Mucosa of stomach (tissue), 1 donor: ENCODE results near the gene BICDL1.

ENCODE experiments used
- H3K27me3 ChIP-seq: one replicate; pipeline ENCODE4 v1.7.0; 2013; ENCODE audit warnings: mild to moderate bottlenecking, low read length; ENCODE audit not compliant: control insufficient read depth, insufficient read depth
- H3K36me3 ChIP-seq: one replicate; pipeline ENCODE4 v1.7.0; 2013; ENCODE audit warnings: low read length; ENCODE audit not compliant: control insufficient read depth, insufficient read depth
- H3K4me1 ChIP-seq: one replicate; pipeline ENCODE4 v1.7.0; 2013; ENCODE audit warnings: mild to moderate bottlenecking, low read length; ENCODE audit not compliant: control insufficient read depth, insufficient read depth
- H3K4me3 ChIP-seq: one replicate; pipeline ENCODE4 v1.7.0; 2013; ENCODE audit warnings: low read length
- H3K9ac ChIP-seq: one replicate; pipeline ENCODE4 v1.7.0; 2013; ENCODE audit warnings: mild to moderate bottlenecking, low read length, moderate library complexity
- H3K9me3 ChIP-seq: one replicate; pipeline ENCODE4 v1.7.0; 2013; ENCODE audit warnings: mild to moderate bottlenecking, low read length, moderate library complexity; ENCODE audit not compliant: control insufficient read depth
- donor health status: Pancreatic carcinoma.

Gene BICDL1

DNA sequence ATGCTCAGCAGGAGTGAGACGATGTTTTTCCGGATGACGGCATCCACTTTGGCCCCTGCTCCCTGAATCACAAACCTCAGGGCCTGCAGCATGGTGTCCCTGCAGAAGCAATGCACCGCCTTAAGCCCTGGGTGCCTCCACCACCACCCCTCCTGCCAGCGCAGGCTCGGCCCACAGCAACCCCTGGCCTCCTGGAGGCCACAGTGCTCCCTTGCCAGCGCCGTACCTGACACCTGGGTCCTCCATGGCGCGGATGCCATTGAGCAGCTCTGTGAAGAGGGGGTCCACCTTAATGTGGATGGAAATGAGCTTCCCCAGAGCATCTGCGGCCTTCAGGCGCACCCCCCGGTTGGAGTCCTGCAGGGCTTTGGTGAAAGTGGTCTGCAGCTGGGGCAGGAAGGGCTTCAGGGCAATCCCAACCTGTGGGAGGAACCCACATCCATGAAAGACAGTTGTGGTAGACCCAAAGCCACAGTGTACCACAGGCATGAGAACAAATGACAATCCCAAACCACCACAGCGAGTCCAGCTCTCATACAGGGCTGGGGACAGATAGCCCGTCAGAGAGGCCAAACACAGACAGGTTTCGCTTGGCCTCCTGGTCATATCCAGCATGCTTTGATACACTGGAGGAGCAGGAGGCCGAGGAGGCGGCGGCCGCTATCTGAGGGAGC lies 145.4 kb downstream of the BICDL1 start:
- no peak overlapping the region for H3K9ac ChIP-seq
- no peak overlapping the region for H3K4me3 ChIP-seq
- no peaks in the 10 kb centered on the region for H3K27me3 ChIP-seq
- H3K9me3 ChIP-seq, result no peaks in the 10 kb centered on the region
- H3K36me3 ChIP-seq, result peaks cover 43% of the 10 kb centered on the region
- H3K4me1 ChIP-seq, result peaks cover 24% of the 10 kb centered on the region

DNA sequence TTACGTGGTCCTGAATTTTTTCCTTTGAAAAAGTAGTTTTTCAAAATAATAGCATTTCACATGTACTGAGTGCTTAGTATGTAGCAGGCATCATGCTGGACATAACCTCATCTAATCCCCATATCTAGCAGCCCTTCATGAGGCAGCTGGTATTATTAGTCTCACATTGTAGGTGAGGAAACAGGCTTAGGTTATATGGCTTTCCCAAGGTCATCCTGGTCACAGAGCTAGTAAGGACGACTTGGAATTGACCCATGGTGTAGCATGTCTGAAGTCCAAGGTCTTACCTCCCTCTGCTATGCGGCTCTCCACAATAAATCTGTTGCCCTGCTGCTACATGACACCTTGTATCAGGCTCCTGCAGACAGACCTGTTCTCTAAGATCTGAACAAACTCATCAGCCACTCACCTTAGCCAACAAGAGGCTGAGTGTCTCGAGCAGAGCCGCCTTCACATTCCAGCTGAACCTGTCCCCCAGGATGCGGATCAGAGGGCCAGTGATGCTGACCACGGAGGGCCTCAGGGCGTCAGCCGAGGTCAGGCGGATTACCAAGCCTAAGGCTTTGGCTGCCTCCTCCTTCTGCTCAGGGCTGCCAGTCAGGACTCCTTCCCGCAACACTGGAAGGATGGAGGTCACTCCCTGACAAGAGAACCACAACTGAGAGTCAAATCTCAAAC lies 147.2 kb downstream of the BICDL1 start:
- H3K4me3 ChIP-seq, result no peak overlapping the region
- H3K36me3 ChIP-seq, result peaks cover 43% of the 10 kb centered on the region
- no peaks in the 10 kb centered on the region for H3K9me3 ChIP-seq
- no peak overlapping the region for H3K9ac ChIP-seq
- H3K27me3 ChIP-seq, result no peaks in the 10 kb centered on the region
- peaks cover 21% of the 10 kb centered on the region for H3K4me1 ChIP-seq

DNA sequence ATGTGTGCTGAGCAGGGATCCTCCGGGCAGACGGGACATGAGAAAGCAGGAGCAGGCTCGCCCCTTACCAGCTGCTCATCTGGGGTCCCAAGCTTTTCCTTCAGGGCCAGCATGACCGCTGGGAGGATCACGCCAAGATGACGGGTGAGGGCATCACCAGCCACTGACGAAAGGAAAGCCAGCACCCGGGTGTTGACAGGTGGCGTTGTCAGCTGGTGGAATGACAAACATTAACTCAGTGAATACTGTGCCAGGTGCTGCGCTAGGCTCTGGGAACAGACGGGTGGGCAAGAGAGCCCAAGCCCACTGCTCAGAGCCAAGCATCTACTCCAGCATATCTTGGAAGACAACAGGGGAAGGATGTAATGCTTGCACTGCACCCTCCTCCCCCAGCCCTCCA lies 148.8 kb downstream of the BICDL1 start:
- peaks cover 10% of the 10 kb centered on the region for H3K4me1 ChIP-seq
- no peaks in the 10 kb centered on the region for H3K27me3 ChIP-seq
- H3K9me3 ChIP-seq, result no peaks in the 10 kb centered on the region
- H3K4me3 ChIP-seq, result no peak overlapping the region
- peaks cover 44% of the 10 kb centered on the region for H3K36me3 ChIP-seq
- H3K9ac ChIP-seq, result no peak overlapping the region

DNA sequence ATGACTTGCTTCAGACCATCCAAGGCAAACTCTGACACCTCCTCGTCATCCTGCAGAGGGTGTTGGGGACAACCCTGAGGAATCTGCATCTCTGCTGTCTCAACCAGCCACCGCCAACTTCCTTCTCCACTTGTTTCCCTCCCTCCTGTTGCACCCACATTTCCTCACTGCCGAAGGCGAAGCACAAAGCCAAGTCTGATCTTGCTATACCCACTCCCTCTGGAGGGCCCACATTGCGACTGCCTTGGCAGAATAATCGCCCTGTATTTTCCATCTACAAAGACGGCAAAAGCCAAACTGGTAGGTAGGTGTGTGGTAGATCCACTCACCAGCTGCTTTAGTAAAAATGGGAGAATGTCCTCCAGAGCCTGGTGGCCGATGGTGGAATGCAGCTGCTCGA lies 149.3 kb downstream of the BICDL1 start:
- Histone ChIP-seq H3K9ac (no peak overlapping the region), H3K4me3 (no peak overlapping the region), H3K9me3 (no peaks in the 10 kb centered on the region), H3K4me1 (peaks cover 7% of the 10 kb centered on the region), H3K36me3 (peaks cover 44% of the 10 kb centered on the region), H3K27me3 (no peaks in the 10 kb centered on the region)

DNA sequence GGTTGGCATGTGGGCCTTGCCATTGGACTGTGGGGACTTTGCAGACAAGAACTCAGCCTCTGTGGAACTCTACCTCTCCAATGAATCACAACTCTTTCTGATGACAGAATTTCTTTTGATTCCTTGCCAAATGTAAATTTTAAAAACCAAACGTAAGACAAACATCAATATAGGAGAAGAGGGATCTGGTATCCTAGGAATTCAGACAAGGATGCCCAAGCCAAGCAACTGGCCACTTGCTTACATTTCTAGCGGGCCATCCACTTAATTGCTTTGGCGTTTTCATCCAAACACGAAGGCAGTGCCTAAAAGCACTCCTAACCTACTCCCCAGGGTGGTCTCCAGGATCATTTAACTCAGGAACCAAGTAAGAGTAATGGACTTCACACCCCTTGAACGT lies 150.9 kb downstream of the BICDL1 start:
- Histone ChIP-seq H3K4me1 (peaks cover 7% of the 10 kb centered on the region), H3K9me3 (no peaks in the 10 kb centered on the region), H3K4me3 (no peak overlapping the region), H3K27me3 (no peaks in the 10 kb centered on the region), H3K36me3 (peaks cover 44% of the 10 kb centered on the region), H3K9ac (no peak overlapping the region)

- Histone ChIP-seq H3K36me3 (peaks cover 45% of the 10 kb centered on the region), H3K9ac (no peak overlapping the region), H3K9me3 (no peaks in the 10 kb centered on the region), H3K27me3 (no peaks in the 10 kb centered on the region), H3K4me3 (no peak overlapping the region), H3K4me1 (peaks cover 7% of the 10 kb centered on the region)
These were observed 151.6 kb downstream of the BICDL1 start for GRCh38 chr12:120140603-120141002.

DNA sequence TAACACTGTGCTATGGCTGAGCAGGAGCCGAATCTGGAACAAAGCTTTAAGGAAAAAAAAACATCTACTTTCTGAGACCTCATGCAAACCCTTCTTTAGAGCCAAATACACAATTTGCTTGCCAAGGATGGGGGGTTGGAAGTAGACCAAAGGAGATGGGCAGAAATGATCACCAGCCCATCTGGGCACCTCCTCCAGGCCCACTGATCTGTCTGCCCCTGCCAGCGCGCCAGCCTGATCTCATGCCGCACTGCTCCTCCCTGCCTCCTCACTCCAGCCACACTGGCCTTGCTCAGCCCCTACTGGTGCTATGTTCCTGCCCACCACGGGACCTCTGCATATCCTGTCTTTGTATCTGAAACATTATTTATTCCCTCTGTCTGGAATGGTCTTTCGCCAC lies 152.3 kb downstream of the BICDL1 start:
- Histone ChIP-seq H3K9ac (no peak overlapping the region), H3K4me1 (peaks cover 7% of the 10 kb centered on the region), H3K27me3 (no peaks in the 10 kb centered on the region), H3K36me3 (peaks cover 42% of the 10 kb centered on the region), H3K9me3 (no peaks in the 10 kb centered on the region), H3K4me3 (no peak overlapping the region)

DNA sequence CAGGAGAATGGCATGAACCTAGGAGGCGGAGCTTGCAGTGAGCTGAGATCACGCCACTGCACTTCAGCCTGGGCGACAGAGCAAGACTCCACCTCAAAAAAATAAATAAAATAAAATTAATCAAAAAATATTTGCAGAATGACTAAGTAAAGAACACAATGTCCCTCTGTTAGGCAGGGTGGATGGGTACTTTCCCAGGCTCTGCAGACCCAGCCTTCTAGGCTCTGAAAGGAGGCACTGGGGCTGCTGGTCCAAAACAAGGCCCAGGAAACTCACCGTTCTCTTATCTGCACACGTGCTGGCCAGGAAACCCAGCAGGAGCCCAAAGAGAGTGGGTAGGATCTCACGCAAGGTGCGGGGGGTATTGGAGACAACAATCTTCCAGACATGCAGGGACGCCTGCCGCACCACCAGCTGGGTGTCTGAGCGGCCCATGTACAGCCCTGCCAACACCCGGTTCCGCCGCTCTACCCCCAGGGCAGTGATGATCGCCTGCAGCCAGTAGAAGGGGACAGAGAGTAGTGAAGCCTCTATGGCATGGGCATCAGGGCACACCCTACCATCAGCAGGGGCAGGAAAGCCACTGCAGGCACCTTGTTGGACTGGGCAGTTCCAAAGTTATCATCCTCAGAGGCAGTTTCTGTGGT lies 153.3 kb downstream of the BICDL1 start:
- H3K9ac ChIP-seq, result no peak overlapping the region
- H3K9me3 ChIP-seq, result no peaks in the 10 kb centered on the region
- H3K27me3 ChIP-seq, result no peaks in the 10 kb centered on the region
- peaks cover 33% of the 10 kb centered on the region for H3K36me3 ChIP-seq
- peaks cover 7% of the 10 kb centered on the region for H3K4me1 ChIP-seq
- no peak overlapping the region for H3K4me3 ChIP-seq
